AML-193 (cell line): ENCODE results near the gene LRP2BP.
A peak's percentile ranks its signal among the peaks of the same experiment; 100 is the strongest.
"Not testable (repeated sequence)": the region's sequence is repeated elsewhere in the genome, so short reads cannot be mapped to it uniquely, and the experiment has no call there.

ENCODE experiments used
- DNase-seq, 2 experiments: peaks; one replicate each; lab custom pipeline; 2025; lab: John Stamatoyannopoulos, UW

LRP2BP gene

DNA sequence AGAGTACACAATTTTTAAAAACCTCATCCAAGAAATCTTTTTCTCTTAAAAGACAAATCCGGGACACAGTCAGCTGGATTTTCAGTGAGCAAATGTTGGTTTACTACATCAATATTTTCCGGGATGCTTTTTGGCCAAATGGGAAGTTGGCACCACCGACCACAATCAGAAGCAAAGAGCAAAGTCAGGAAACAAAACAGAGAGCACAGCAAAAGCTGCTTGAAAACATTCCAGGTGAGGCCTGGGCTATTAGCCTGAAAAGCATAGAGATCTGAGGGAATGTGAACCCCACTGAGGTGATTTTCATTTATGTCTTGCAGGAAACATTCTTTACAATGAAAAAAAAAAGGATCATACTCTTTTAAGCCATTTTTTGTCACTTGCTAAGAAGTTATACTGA lies 33.9 kb downstream of the LRP2BP start:
- no peak for DNase-seq

DNA sequence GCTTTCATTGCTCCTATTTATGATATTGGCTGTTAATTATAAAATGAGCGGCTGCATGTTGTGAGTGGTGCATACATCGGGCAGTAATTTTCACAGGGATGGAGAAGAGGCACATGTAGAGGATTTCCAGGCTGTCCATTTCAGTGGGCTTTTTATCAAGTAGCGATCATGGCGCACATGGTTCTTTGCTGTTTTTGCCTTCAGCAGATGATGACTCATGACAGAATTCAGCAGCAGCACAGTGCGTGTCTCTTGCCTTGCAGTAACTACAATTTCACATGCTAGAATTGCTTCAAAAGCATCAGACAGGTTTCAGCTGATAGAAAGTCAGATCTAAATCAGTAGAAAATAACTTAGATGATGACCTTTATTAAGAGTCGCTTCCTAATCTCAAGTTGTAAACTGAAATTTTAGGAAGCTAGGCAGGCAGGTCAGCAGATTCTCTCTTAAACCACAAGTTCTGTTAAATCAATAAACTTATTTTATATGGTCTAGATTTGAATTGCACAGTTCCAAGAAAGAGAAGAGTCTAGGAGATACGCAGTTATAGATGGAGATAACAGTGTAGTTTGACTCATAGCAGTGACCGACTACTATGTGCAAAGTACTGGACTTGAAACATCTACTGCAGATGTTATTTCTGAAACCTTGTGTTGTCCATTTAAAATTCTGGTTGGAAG lies 35.8 kb downstream of the LRP2BP start:
- no peak for DNase-seq

DNA sequence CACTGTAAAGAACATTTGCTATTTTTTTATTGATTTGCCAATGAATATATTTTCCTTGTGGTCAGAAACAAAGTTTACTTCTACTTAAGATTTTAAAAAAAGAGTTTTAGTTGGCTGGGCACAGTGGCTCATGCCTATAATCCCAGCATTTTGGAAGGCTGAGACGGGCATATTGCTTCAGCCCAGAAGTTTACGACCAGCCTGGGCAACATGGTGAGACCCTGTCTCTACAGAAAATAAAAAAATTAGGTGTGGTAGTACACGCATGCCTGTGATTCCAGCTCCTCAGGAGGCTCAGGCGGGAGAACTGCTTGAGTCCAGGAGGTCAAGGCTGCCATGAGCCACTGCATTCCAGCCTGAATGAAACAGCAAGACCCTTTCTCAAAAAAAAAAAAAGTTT lies 36.8 kb downstream of the LRP2BP start:
- no peak for DNase-seq

DNA sequence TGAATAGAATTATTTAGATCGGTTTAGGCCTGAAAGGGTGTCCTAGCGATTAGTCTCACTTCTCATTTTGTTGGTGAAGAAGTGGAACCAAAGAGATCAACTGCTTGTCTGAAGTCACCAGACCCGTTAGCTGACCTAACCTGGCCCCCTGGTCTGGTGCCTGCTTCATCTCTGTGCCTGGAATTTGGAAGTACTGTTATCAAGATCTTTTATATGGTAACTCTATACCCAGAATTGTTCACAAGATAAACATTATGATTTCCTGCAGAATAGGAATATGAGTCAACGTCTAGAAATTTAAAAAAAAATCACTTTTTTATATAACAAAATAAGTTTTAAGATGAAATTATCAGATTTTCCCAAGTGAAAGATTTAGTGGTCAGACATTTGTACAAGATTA lies 37.2 kb downstream of the LRP2BP start:
- DNase-seq: no peak

DNA sequence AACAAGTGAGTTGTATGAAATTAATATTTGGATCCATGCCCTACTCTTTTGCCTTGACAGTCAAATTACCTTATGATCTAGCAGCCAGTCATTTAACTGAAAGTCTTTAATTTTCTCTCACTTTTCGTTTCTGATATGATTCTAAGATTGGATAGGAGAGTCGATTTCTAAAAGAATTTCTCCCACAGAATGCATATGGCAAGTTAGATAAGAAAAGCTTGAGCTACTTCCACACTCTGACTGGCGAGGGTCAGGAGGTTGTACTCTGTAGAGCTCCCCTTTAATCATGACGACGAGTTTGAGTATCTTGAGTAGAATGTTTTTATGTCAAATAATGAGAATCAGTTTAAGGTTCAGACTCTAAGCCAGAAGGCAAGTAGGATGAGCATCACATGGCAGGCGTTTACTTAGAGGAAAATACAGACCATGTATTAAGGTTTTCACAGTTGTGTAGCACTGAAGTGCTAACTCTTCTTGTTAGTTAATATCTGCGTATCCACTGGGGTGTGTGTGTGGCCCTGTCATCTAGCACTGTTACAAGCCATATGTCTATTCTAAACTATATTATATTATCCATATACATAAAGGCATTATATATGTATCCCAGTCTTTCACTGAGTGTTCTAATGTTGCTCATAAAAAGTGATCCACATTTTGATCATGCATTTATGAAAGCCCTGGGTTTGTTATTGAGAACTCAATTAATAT lies 37.8 kb downstream of the LRP2BP start:
- DNase-seq: no peak

DNA sequence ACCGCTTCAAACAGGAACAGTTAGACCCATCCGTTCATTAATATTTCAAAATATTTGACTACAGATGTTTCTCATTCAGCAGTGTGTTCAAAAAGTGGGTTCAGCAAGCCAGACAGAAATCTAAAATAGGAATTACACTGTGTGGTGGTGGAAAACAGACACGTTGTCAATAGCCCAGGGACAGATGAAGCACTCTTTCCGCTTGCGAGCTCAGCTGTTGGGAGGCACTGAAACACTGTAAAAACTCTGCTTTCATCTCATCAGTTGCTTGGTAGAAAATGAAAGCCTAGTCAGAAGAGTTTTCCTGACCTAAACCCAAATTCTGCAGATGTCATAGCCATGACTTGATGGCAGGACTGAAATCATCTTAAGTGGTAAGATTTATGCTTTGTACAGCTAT lies 38.5 kb downstream of the LRP2BP start:
- DNase-seq: no peak

DNA sequence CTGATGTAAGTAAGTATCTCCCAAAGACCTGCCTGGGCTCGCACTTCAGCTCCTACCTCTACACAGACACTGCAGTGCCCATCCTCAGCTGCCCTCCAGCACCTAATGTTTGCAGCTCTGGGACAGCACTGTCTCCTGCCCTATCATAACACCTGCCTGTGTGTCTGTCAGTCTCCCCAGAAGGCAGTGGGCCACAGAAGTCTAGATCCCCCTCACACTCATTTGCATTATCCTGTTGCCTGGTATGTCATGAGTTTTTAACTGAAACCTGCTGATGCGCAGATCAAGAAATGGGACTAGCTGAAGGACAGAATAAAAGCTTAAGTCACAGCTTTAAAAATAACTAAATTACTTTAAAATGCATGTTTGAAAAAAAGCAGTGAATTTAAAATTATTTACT lies 43.0 kb downstream of the LRP2BP start:
- DNase-seq: peak in 1 of 2 experiments; percentile 32

DNA sequence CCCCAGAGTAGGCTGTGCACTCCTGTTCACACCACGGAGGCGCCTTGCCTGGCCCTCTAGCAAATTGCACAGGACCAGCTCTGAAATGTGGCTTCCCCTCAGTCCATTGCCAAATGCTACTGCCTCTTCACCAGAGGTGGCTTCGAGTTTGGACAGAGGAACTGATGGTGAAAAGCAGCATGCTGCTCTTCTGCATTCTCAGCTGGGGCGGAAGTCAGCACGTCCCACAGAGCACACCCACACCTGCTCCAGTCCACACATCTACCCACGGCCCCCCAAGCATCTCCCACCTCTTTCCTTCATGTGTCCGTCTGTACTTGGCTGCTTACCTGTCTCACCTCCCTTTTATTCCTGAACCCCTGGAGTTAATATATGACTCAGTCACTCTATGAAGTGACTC lies 43.5 kb downstream of the LRP2BP start:
- DNase-seq: no peak

DNA sequence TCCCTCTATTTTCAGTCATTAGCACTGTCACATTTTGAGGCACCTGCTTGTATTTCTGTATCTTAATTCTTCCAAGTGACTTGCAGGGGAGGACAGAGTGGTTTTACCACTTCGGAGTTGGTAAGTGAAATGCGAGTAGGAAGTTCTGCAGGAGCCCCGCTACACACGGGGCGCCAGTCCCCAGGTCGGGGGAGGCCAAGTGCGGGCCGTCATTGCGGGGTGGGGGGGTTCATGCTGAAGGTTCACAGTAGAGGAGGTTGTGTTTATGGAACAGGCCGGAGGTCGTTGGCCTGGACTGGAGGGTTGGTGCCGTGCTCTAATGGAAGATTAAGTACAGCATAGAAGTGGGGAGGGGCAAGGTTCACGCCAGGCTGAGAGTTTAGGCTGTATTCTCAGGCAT lies 44.0 kb downstream of the LRP2BP start:
- DNase-seq: no peak

DNA sequence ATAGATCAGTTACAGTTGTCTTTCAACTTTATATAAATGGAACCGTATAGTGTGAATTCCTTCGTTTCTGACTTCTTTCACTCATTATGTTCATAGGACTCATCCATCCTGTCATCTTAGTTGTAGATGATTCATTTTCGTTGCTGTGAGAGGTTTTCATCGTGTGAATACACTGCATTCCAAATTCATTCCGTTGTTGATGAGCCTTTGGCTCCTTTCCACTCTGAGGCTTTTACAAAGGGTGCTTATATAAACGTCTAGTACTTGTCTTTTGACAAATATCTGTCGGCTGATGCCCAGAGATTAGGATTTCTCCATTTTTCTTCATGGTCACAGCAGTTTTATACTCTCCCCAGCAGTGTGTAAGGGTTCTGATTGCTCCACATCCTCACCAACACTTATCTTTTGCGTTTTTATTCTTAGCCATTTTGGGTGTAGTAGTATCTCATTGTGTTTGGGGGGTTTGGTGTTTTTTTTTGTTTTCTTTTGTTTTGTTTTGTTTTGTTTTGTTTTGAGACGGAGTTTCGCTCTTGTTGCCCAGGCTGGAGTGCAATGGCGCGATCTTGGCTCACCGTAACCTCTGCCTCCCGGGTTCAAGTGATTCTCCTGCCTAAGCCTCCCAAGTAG lies 48.6 kb downstream of the LRP2BP start:
- DNase-seq: no peak

DNA sequence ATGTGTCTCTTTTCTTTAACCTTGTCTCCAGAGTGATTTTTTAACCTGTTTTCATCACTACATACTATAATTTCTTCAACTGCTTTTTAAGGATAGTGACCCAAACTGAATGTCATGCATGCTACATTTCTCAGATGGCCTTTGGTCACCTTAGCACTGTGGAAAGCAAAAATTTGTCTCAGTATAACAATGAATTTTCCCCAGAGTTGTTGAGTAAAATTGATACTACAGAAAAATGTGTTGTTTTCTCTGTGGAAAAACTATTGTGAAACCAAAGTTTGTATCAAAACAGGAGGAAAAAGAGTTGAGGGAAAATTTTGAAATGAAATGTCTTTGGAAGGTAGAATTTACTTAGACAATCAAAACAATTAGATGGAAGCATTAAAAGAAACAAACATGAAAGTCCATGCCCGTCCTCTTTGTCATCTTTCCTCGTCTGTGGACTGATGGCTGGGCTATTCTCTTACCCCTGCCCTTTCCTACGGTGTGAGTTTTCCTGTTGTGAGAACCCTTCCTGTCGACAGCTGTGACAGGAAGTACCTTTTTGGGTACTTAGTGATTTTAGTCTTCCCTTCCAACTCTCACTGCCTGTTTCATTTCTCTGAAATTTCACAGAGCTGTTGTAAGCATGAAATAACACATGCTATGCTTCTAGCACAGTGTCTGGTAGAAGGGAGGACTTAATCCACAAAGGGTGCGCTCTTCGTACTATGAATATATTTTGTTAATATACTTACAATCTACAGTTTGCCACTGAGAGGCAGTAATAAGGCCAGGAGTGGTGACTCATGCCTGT lies 50.8 kb downstream of the LRP2BP start:
- DNase-seq: no peak

DNA sequence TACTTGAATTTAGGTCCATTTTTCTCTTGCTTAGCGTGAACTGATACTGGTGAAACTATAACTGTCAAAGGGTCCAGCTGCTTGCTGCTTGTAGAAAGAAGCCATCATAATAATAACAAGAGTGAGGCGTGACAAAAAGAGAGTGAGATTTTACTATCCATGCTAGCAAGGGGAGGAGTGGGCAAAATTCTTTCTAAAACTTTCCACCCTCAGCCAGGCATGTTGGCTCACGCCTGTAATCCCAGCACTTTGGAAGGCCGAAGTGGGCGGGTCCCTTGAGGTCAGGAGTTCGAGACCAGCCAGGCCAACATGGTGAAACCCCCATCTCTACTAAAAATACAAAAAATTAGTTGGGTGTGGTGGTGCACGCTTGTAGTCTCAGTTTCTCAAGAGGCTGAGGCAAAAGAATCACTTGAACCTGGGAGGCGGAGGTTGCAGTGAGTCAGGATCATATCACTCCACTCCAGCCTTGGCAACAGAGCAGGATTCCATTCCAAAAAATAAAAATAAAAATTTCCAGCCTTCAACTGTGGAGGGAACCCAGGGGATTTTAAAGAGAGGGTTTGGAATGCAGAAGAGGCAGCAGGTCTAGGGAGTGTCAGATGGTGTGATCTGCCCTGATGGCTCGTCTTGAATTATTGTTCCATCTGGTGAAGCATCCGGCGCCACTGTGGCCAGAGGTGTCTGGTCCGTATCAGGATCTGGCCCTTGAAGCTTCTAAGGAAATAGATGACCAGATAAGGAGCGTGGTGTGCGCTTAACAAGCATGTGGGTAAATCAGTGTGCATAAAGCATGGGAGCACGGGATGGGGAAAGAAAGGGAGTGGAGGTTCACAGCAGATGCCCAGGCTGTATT lies 51.8 kb downstream of the LRP2BP start:
- no peak for DNase-seq

DNA sequence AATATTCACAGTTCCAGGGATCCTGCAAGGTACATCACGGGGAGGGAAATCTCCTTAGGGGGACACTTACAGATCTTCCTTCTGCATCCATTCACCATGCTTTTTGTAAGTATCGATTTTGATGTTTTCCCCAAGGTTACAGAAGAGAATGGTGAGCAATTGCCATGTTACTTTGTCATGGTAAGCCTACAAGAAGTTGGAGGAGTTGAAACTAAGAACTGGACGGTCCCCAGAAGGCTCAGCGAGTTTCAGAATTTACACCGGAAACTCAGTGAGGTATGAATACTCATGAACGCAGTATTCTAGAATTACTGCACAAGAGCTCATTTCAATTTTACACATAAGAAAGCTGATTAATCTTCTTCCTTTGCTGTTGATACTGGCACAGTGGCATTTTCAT lies 53.9 kb downstream of the LRP2BP start:
- no peak for DNase-seq

DNA sequence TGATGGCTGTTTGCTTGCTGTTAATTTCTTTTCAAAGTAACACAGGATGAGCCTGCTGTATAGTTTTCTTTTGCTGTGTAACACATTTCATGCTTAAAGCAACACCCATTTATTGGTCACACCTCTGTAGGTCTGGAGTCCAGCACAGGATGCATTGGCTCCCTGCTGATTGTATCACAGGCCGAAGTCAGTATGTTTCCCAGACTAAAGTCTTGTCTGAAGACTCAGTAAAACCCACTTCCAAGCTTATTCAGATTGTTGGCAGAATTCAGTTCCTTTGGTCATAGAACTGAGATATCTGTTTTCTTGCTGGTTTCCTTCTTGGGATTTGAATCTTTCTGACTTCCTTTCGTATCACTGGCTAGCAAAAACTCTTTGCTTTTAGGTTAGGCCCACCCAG lies 54.3 kb downstream of the LRP2BP start:
- DNase-seq: no peak

DNA sequence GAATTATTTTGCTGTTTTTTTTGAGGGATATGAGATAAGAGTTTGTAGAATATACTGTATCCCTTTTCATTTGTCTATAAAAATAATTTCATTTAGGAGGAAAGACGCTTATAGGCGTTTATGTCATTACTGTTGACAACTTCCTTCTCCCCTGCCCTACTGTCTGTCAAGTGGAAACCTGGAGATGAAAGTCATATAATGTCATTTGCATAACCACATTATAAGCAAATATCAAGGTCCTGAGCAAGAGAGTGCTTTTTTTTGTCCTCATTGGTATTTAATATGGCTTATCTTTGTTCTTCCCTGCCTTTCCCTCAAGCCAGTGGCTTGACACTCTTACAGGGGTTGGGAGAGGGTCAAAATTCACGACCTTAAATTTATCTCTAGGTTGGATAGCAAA lies 55.8 kb downstream of the LRP2BP start:
- DNase-seq: no peak

DNA sequence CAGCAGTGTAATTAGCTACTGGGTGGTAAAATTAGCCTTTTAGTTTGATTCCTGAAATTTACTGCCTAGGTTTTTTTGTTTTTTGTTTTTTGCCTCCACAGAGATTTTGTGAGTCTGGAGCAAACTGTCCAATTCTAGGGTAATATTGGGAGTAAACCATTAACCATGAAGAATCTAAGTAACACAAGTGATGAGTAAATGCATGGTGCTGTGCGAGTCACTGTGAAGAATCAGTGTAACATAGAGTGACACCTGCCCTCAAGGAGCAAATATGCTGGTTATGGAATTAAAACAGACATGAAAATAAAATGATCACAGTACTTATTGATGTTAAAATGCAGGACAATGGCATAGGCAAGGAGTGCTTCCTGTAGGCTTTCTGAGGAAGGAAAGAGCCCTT lies 60.1 kb downstream of the LRP2BP start:
- DNase-seq: no peak

DNA sequence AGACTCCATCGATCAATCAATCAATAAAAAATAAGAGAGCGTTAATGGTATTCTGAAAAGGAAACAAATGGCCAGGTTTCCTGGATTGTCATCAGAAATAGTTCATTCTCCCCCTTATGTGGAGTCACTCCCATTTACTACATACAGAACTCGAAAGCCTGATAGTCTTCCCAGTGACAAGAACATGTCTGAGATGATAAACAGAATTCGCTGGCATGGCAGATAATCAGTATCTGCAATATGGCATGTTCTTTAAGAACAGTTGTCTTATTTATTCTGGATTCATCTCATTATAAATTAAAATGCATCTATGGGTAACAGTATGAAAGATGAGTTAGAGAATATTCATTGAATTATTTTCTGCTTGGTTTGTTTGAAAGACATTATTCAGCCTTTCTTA lies 61.4 kb downstream of the LRP2BP start:
- DNase-seq: no peak

DNA sequence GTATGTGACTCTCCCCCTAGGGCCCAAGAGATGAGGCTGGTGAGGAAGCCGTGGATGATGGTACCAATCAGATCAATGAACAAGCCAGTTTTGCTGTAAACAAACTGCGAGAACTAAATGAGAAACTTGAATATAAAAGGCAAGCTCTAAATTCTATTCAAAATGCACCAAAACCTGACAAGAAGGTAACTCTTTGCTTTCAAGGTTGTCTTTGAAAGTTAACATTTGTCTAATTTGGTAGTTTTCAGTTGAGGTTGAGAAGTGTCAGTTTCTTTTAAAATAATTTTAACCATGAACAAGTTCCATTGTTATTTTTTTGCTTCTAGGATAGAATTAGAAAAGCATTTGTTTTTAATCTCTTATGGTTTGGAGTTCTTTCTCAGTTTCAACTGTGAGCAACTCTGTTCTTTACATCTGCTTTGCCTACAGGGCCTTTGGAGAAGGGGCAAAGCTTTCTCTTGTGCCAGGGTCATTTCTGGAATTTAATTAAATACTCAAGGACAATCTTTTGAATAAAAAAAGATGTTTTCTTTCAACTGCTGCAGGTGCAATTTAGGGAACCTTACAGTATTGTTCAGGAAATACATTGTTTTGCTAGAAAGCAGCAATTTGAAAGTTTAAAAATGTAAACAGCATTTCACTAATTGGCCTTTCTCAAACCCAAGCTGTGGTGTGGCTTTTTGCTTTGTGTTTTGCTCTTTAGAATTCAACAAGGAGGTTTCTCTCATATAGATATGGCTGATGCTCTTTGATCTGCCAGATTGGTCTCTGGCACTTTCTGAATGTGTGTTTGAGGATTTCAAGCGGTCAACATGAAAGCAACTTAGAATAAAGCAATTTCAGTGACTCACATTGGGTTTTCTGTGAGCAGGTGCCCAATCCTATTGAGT lies 62.9 kb downstream of the LRP2BP start:
- no peak for DNase-seq

DNA sequence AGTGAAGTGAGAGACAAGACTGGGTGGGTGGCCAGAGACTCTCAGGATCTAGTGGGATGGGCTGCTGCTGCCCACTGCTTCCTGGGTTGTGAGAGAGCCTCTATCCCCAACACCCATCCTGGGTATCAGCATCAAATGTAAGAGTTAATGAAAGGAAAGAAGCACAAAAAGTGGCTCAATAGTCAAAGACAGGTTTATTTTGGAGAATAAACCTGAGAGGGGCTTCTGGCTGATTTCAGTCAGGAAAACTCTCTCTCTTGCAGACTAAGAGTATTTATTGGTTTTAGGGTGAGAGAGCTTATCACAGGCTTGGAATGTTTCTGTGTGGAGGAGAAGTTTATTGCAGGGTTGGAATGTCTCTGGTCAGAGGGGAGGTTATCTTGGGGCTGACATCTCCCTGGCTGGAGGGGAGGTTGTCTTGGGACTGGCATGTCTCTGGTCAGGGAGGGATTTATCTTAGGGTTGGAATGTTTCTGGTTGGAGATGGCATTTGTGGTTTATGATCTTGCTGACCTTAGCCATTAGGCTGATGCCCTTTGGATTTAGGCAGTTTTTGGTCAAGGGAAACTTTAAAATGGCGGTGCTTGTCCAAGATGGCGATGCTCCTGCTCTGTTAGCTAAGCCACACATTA lies 65.7 kb downstream of the LRP2BP start:
- DNase-seq: not testable (repeated sequence)

DNA sequence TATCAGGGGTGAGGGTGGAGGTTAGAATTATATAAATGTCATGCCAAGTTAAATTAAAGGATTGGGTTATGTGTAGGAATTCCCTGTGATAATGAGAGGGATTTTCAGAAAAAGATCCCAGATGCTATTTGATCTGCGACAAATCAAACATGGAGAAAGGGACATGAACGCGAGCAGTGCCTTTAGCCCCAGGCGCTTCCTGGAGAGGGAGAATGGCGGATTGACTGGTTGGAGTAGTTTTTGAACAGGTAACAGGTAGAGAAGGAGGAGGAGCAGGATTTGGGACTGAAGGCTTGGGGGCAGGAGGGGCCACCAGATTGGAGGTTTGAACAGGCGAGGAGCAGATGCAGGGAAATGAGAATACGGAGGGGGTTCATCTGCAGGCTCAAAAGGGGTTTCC lies 67.1 kb downstream of the LRP2BP start:
- DNase-seq: no peak
